GM18505 (cell line): ENCODE data around the gene LARGE2.

Experiments used
- ATAC-seq: cut with Tn5 transposase; IDR thresholded peaks from one replicate; pipeline ENCODE4 v1.9.1; 2021; ENCODE audit not compliant: unreplicated experiment
- POLR2A ChIP-seq: IDR thresholded peaks from 4 replicates; pipeline ENCODE4 v1.6.1; 2011; ENCODE audit warnings: borderline replicate concordance; ENCODE audit not compliant: insufficient read depth, insufficient read length; ENCODE audit errors: extremely low read depth

The LARGE2 gene

GRCh38 chr11:45960387-45961095 is 38.1 kb downstream of the LARGE2 start:
- no peak for ATAC-seq
- no peak for TF ChIP-seq POLR2A

DNA sequence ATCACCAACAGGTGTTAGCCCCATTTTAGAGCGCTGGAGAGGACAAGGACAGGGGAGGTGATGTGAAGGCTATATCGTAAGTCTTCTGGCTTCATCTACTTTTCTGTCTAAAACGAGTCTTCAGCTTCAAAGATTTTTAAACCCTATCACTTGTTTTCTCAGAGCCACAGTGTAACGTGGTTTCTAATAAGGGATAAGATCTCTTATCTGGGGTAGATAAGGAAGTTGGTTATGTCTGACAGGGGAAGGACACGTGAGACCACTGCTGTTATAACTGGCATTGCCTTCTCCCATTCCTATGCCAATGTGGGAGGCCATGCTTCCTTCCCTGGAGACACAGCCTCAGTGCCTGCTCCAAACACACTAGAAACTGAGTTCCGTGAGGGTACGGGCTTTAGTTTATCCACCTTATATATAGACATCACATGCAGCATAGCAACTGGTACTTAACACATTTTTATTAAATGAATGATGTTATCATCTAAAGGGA is 39.3 kb downstream of the LARGE2 start:
- TF ChIP-seq POLR2A, result no peak
- ATAC-seq, result no peak

GRCh38 chr11:45964911-45965389 is 42.5 kb downstream of the LARGE2 start:
- peak; percentile 55 for ATAC-seq
- no peak for TF ChIP-seq POLR2A

DNA sequence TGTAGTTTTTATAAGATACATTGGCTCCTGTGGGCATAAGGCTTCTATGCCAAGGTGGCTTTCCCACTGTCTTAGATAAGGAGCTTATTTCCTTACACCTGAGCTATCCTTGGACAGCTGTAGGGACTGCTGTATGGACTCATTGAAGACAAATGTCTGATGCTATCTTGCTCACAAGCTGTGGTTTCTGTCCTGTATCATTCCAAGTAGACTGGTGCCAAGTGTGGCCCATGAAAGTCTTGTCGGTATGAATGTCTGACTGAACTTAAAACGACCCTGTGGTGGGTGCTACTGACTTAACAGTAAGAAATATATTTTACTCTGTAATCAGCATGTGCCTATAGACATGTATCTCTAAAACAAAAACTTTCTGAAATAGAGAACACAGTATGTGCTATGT is 45.0 kb downstream of the LARGE2 start:
- ATAC-seq, result no peak
- no peak for TF ChIP-seq POLR2A

GRCh38 chr11:45968901-45969300 is 46.4 kb downstream of the LARGE2 start:
- ATAC-seq, result no peak
- TF ChIP-seq POLR2A, result no peak

- TF ChIP-seq POLR2A, result no peak
- ATAC-seq, result no peak
These were observed 51.1 kb downstream of the LARGE2 start for GRCh38 chr11:45973601-45974000.

DNA sequence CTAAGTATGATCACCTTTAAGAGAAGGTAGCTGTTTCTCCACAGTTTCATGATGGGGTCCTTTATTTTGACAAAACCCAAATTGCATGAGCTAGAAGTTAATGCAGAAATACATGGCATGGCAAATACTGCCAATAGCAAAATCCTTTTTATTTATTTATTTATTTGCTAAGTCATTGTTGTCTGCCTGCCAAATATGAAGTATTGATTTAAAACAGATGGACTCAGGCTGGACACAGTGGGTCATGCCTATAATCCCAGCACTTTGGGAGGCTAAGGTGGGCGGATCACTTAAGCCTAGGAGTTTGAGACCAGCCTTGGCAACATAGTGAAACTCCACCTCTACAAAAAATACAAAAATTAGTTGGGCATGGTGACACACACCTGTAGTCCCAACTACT is 52.4 kb downstream of the LARGE2 start:
- no peak for ATAC-seq

More for the DNA sequence above, 52.4 kb downstream of the LARGE2 start:
- TF ChIP-seq POLR2A, result no peak
